ENCODE data around the gene FAM13A.

- no peak for TF ChIP-seq CTCF (IDR thresholded peaks at IDR 0.05; ENCODE audit: poor library complexity, severe bottlenecking)
- no peak for TF ChIP-seq POLR2AphosphoS5 (IDR thresholded peaks at IDR 0.05)
- no peak for TF ChIP-seq EZH2 (IDR thresholded peaks at IDR 0.05; ENCODE audit: borderline replicate concordance, insufficient read depth, low read length, poor library complexity, severe bottlenecking)
- no peak for TF ChIP-seq RAD21 (conservative IDR thresholded peaks at IDR 0.05)
- no peak for TF ChIP-seq TAF1 (IDR thresholded peaks at IDR 0.05; ENCODE audit: low read depth)
- TF ChIP-seq REST (IDR thresholded peaks at IDR 0.05; ENCODE audit: borderline replicate concordance), result no peak
- no peak for TF ChIP-seq MXI1 (conservative IDR thresholded peaks at IDR 0.05; ENCODE audit: poor library complexity, severe bottlenecking)
- no peak for TF ChIP-seq EP300 (conservative IDR thresholded peaks at IDR 0.05; ENCODE audit: poor library complexity, severe bottlenecking)
Observed at GRCh38 chr4:89008166-89008565, 48.8 kb downstream of the FAM13A start.
